Left cardiac atrium (tissue), 4 donors: Measurements from ENCODE around the gene RTN4. TPM values are rescaled to one million over a fixed set of nuclear protein-coding genes. Genes with fewer than 3 reads are reported as not detected.

Experiments used
- ATAC-seq, 2 donors: fragments of 200-7000 bp; cut with Tn5 transposase; one replicate each; pipeline ENCODE4 v1.9.1; 2020; ENCODE audit warnings: mild to moderate bottlenecking in 2 of 2, moderate library complexity in 2 of 2
- DNase-seq: peaks from one replicate; pipeline ENCODE4 v3.0.0-alpha.2; 2020
- intact Hi-C, 2 donors: fragments of 100-400 bp; cut with DNase I; formaldehyde crosslinking; loops; one replicate each; pipeline versions ENCODE4 v1.14.1 to v1.15.1; 2022 to 2023
- total RNA-seq, 2 donors: library from RNA; stranded (reverse); fragmentation: NEBNext Ultra II Directional; extraction: Animal tissue kit (Norgen Biotek cat#: 25700); gene quantifications; one replicate each; pipeline ENCODE4 v1.2.1, GENCODE V29; 2021
- donor health status: DM: no; HTN: yes; CAD: no.
- donor health status: DM: no; HTN: yes; CAD: no; lungs with severe emphysema.
- donor health status: DM: yes; HTN: yes; CAD: no.
- donor health status: Dilated cardiomyopathy.

RTN4 gene
- total RNA-seq, 2 donors from 2014 or later = 249 to 251 TPM

DNA sequence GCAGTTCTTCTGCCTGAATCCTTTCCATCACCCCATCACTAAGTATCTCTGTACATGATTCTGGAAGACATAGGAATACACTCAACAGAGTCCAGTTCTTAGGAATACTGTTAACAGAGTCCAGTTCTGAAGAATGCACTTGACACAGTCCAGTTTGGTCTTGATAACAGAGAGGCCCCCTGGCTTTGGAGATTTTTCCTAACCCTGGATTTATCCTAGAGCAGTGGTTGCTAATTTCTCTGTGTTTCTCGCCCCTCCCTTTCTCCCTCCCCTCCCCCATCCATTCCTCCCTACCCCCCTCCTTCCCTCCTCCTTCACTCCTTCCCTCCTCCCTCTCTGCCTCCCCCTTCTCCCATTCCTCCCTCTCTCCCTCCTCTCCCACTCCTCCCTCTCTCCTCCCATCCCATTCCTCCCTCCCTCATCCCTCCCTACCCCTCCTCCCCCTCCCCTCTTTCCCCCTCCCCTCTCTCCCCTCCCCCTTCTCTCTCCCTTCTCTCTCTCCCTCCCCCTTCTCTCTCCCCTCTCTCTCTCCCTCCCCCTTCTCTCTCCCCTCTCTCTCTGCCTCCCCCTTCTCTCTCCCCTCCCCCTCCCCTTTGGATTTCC is 105.4 kb downstream of the RTN4 start:
- no peak for DNase-seq
- ATAC-seq = no peak
- intact Hi-C loops = no loop called here

DNA sequence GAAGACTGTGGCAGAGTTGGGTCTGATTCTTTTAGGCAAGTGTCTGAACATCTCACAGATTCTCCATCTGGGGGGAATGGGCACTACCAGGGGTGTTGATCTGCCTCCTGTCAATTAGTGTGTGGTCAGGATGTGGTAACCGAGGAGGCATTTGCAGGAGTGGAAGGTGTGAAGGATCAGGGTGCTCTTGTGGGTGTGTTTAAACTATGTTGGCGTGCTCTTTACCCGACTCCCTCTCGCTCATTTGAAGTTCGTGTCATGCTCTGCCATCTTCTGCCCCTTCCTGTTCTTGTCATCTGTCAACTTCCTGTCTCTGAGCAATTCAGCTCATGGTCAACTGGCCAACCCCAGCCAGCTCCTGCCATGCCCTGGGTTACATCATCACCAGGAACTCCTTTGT is 107.9 kb downstream of the RTN4 start:
- DNase-seq (no peak), ATAC-seq (no peak)
- intact Hi-C loops = no loop called here

DNA sequence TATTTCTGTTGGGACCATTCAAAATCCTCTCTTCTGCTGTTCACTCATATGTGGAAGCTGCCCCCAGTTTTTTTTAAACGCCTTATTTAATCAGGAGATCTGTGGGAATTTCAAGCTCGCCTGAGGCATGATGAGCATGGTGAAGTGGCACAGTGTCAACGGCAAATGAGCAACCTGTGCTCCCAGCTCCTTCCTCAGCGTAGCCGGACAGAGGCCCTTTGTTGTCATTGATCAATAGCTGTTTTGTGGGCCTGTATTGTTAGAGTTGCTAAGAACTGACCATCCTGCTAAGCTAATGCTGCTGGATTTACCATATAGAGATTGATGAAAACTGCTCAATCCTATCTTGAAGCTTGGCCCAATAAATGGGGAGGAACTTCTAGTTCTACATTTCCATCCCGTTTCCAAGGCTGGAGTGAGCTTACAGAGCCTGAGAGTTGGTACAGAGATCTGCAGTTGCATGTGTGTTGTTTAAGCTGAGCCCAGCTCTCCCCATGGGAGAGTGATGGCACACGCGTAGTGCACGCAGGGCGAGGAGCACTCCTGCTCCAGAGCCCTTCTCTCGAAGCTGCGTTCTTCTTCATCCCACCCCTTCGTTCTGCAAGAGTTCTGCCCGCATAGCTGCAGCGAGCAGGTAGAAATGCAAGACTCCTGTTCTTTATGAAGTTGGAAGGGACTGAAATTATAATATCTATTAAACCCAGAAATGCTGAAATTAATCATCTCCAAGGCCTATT is 108.8 kb downstream of the RTN4 start:
- ATAC-seq (no peak), DNase-seq (no peak)
- intact Hi-C loops = no loop called here

DNA sequence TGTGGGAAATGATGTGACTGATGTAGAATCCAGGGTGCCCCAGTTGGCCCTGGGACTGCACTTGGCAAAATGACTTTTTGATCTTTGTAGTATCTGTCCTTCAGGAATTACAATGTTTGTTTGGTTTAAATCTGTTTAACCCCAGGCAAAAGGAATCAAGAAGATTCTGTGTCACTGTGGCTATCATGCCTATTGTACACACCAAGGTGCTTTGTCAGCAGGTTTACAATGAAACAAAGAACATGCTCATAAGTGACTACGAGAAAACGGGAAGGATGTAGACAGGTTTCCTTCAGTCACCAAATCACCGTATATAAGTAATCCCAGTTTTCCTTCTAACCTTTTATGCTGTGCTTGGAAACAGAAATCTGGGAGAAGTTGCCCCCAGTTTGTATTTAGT is 109.5 kb downstream of the RTN4 start:
- ATAC-seq (no peak), DNase-seq (no peak)
- intact Hi-C loops = no loop called here

DNA sequence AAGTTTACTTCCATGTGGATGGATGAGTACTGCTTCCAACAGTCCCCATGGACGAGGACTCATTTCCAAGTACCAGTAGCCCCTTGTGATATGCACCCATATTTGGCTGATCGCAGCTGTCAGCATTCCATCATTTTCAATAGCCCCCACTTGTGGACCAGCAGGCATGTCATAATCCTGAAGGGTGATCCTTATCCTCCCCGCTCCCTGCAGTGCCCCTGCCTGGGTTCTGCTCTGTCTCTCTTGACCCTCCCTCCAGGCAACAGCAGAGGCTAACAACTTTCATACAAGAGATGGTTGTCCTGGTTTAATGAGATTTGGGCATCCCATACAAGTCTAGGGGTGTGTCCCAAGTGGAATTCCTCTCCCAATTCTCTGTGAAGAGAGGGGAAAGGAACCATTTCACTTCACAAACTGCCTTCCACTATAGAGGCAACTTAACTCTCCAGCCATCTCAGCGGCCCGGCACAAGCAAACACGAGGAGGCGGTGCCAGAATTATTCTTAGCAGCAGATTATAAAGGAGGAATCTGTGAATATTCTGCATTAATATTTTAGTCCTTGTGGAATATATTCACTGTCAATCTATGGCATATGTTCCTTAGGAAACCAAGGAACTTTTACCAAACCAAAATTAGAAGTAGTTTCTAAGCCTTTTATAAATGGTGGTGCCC is 110.7 kb downstream of the RTN4 start:
- no peak for ATAC-seq
- intact Hi-C loops = no loop called here
- DNase-seq = no peak

DNA sequence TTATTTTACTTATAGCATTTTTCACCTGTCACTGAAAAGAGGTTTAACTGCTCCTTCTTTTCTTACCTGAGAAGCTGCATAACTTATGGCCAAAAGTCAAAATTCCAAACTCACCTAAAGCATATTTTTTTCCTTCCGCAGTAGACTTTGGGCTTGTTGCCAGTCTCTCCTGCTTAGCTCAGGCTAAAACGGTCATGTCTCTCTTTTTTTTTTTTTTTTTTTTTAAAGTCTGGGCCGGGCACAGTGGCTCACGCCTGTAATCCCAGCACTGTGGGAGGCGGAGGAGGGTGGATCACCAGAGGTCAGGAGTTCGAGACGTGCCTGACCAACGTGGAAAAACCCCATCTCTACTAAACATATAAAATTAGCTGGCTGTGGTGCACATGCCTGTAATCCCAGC is 113.5 kb downstream of the RTN4 start:
- DNase-seq = no peak
- no peak for ATAC-seq
- intact Hi-C loops = no loop called here

DNA sequence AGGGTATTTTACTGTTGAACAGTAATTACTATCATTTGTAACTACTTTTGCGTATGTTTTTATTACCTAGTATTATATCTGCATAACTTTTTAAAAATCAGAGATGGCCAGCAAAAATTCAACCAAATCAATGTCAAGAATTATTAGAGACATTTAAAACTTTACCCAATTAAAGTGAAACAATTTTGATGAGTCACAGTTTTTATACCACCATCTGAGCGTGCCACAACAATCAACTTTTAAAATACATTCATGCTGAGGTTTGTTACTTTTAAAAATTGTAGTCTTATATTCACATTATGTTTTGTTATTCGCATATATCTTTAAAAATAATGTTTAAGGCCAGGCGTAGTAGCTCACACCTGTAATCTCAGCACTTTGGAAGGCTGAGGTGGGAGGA is 114.9 kb downstream of the RTN4 start:
- ATAC-seq (no peak), DNase-seq (no peak)
- intact Hi-C loops = no loop called here

DNA sequence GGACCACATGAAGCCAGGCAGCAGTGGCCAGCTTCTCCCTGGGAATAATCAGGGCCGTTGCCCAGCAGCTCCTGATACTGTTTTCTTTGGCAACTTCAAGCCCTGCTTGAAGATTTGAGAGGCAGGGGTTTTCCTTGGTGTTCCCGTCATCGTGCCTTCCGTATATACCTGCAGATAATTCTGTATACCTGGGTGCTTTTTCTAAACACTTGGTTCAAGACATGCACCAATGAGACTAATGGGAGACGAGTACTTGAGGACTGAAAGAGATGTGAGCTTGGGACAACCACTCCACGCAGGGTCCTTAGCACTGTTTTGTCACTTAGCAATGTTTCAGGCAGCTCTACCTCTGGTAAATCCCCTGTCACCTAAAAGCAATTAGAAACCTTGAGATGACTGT is 118.8 kb downstream of the RTN4 start:
- intact Hi-C loops = no loop called here
- ATAC-seq (no peak), DNase-seq (no peak)

DNA sequence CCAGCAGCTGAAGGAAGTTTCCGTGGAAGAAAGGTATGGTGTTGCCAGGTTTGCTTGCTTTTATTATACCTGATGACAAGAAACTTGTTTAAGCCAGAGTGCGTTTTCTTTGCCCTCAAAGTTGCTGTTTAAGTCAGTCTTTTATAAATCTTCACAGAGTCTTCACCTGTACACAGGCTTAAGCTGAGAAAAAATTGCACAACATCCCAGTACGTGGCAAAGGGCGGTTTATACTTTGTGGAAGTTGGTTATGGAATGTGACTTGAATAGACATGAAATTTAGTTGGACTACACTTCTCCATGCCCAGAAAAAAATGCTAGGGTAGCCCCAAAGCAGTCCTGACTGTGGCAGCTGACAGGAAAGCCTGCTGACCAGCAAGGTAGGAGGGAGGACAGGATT is 121.5 kb downstream of the RTN4 start:
- intact Hi-C loops = no loop called here
- DNase-seq = no peak

DNA sequence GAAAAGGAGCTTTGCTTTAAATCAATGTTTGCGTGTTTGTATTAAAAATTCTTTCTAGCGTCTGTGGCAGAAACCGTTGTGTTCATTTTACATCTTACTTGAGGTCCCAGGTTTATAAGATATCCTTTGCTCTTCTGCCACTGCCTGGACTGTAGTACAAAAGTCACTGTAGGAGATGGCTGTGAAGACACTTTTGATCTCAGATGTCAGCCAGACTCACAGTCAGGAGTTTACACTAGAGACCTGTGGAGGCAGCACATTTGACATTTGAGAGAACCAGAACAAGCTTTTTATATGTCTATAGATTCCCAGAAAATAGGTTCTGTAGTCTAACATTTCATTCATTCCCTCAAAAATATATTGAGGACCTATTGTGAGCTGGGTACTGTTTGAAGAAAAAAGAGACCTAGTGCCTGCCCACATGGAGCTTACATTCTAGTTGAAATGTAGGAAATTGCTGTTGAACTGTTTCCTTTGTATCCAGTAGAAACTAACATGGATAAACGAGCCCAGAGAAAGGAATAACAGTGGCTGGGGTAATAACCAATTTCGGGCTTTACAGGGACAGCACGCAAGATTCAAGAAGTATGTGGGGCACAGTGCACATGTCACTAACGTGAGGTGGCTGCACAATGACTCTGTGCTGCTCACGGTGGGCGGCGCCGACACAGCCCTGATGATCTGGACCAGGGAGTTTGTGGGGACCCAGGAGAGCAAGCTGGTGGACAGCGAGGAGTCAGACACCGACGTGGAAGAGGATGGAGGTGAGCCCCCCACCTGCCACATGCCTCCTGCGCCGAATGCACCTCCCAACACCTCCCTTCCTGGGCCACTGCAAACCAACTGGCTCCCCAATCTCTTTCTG is 122.3 kb downstream of the RTN4 start:
- intact Hi-C loops = no loop called here
- ATAC-seq (no peak), DNase-seq (no peak)

More for the DNA sequence above, 121.5 kb downstream of the RTN4 start:
- ATAC-seq = no peak

DNA sequence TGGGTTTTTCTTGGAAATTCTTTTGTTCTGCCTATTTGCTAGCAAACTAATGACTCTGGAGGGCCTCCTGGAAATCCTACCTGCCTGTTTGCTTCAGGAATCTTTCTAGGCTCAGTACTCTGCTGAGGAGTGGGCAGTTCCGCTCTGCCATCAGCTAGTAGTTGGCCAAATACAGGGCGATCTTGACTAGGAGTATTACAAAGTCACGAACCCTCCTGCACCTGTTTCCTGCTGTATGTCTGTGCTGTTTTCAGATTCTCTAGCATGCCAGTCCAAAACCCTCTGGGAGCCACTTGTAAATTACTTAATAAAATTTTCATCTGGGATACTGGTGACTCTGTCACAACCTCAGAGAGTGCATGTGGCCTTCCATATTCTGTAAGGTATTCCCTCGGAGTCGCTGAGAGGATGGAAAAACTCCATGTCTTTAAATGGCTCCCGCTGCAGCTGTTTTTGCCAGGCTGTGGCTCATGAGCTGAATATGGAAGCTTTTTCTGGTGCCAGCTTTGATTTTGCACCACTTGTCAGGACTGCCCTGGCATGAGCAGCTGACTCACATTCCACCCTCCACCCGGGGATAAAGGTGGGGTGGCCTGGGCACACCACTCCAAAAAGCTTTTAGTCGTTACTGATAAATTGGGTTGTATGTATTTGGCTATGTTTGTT is 123.0 kb downstream of the RTN4 start:
- DNase-seq (no peak), ATAC-seq (no peak)
- intact Hi-C loops = no loop called here

DNA sequence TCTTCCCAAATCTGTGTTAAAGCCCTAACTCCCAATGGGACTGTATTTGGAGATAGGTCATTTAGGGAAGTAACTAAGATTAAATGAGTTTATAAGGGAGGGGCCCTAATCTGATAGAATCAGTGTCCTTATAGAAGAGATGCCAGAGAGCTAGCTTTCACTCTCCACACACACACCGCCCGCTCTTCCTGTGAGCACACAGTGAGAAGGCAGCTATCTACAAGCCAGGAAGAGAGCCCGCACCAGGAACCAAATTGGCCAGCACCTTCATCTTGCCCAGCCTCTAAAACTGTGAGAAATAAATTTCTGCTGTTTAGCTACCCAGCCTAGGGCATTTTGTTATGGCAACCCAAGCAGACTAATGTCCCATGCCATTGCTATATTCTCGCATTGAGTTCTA is 125.2 kb downstream of the RTN4 start:
- DNase-seq = no peak
- no peak for ATAC-seq
- intact Hi-C loops = no loop called here

DNA sequence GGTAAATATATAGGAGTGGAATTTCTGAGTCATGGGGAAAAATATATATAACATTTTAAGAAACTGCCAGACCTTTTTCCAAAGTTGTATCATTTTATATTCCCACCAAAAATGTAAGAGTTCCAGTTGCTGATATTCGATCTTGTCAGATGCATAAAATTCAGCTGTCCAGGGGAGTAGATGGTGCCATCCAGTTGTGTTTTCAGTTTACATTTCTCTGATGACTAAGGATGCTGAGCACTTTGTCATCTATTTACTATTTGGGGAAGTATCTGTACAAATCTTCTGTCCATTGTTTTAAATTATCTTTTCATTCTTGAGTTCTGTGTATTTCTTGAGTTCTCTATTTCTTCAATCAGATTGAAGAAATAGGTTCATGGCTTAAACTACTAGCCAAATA is 126.1 kb downstream of the RTN4 start:
- DNase-seq = no peak
- ATAC-seq = no peak
- intact Hi-C loops = no loop called here

Other genes with a start within 250 kb of the RTN4 start
- gene CLHC1, start 181.8 kb upstream of the RTN4 start, total RNA-seq = 1 to 10 TPM; 5.4 to 8.1 TPM
- gene RPS27A, start 182.2 kb upstream of the RTN4 start, total RNA-seq = 100 to 1,000 TPM; 562 to 564 TPM
- 10 to 100 TPM; 30.4 to 36.3 TPM for gene MTIF2, start 218.8 kb upstream of the RTN4 start, total RNA-seq